Parathyroid adenoma (tissue), 2 donors: ENCODE data around the gene ZEB2.

Source experiments
- H2AFZ ChIP-seq: fragments of 300-600 bp; sonication (generic); one replicate; pipeline ENCODE4 v1.7.0; 2017; ENCODE audit warnings: antibody characterized with exemption, mild to moderate bottlenecking
- H3K27ac ChIP-seq: fragments of 300-600 bp; sonication (generic); one replicate; pipeline ENCODE4 v1.7.0; 2017
- H3K27me3 ChIP-seq: fragments of 300-600 bp; sonication (generic); one replicate; pipeline ENCODE4 v1.7.0; 2017; ENCODE audit warnings: low read length; ENCODE audit not compliant: control insufficient read depth, insufficient read depth
- H3K36me3 ChIP-seq: fragments of 300-600 bp; sonication (generic); one replicate; pipeline ENCODE4 v1.7.0; 2017; ENCODE audit warnings: low read length; ENCODE audit not compliant: control insufficient read depth, insufficient read depth
- H3K4me1 ChIP-seq: fragments of 300-600 bp; sonication (generic); one replicate; pipeline ENCODE4 v1.7.0; 2017; ENCODE audit warnings: control low read depth
- H3K4me2 ChIP-seq: fragments of 300-600 bp; sonication (generic); one replicate; pipeline ENCODE4 v1.7.0; 2017; ENCODE audit warnings: low read length
- H3K4me3 ChIP-seq: fragments of 300-600 bp; sonication (generic); one replicate; pipeline ENCODE4 v1.7.0; 2017; ENCODE audit warnings: low read depth, low read length
- H3K79me2 ChIP-seq: fragments of 300-600 bp; sonication (generic); one replicate; pipeline ENCODE4 v1.7.0; 2017; ENCODE audit warnings: control low read depth
- H3K9ac ChIP-seq: fragments of 300-600 bp; sonication (generic); one replicate; pipeline ENCODE4 v1.7.0; 2017; ENCODE audit warnings: mild to moderate bottlenecking
- H3K9me3 ChIP-seq: fragments of 300-600 bp; sonication (generic); one replicate; pipeline ENCODE4 v1.7.0; 2017; ENCODE audit warnings: low read length; ENCODE audit not compliant: control insufficient read depth
- TF ChIP-seq, protein P1 (sequence below): fragments of 300-600 bp; sonication (generic); IDR thresholded peaks from one replicate; pipeline ENCODE4 v1.7.0; 2017; ENCODE audit warnings: antibody characterized with exemption, mild to moderate bottlenecking
- donor health status: primary hyperparathyroidism.

Gene ZEB2

DNA sequence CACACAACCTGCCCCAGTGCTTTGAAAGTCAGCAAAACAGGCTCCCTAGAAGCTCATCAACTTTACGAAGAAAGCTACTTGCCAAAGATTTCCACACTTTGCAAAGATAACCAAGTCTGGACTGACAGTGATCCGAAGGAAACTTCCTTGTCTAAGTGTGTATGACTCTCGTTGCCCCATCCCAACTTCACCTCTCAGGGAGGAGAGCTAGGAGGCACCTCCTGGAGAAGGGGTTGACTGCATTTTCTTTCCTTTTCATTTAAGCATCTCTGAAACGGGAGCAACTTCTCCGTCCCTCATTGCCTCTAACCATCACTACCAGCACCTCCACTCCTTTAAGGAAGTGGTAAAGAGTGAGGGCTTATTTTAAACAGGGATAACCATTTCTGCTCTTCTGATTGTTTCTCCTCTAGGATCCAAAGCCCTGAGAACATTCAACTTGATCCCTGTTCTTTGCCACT lies 7.0 kb downstream of the ZEB2 start:
- Histone ChIP-seq H3K27me3 (peaks cover 10% of the 10 kb centered on the region), H3K4me1 (no peaks in the 10 kb centered on the region), H3K36me3 (no peaks in the 10 kb centered on the region), H3K4me3 (no peak overlapping the region), H2AFZ (no peak overlapping the region), H3K9me3 (no peaks in the 10 kb centered on the region), H3K27ac (no peak overlapping the region), H3K9ac (no peak overlapping the region), H3K4me2 (no peak overlapping the region), H3K79me2 (no peaks in the 10 kb centered on the region)
- TF ChIP-seq, protein P1, sequence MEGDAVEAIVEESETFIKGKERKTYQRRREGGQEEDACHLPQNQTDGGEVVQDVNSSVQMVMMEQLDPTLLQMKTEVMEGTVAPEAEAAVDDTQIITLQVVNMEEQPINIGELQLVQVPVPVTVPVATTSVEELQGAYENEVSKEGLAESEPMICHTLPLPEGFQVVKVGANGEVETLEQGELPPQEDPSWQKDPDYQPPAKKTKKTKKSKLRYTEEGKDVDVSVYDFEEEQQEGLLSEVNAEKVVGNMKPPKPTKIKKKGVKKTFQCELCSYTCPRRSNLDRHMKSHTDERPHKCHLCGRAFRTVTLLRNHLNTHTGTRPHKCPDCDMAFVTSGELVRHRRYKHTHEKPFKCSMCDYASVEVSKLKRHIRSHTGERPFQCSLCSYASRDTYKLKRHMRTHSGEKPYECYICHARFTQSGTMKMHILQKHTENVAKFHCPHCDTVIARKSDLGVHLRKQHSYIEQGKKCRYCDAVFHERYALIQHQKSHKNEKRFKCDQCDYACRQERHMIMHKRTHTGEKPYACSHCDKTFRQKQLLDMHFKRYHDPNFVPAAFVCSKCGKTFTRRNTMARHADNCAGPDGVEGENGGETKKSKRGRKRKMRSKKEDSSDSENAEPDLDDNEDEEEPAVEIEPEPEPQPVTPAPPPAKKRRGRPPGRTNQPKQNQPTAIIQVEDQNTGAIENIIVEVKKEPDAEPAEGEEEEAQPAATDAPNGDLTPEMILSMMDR = no peak

GRCh38 chr2:144512470-144512869 lies 7.4 kb downstream of the ZEB2 start:
- H2AFZ ChIP-seq = no peak overlapping the region
- H3K9me3 ChIP-seq = no peaks in the 10 kb centered on the region
- TF ChIP-seq, protein P1 = no peak
- no peaks in the 10 kb centered on the region for H3K36me3 ChIP-seq
- H3K4me1 ChIP-seq = no peaks in the 10 kb centered on the region
- H3K27me3 ChIP-seq = peaks cover 13% of the 10 kb centered on the region
- no peaks in the 10 kb centered on the region for H3K79me2 ChIP-seq
- H3K27ac ChIP-seq = no peak overlapping the region
- H3K4me2 ChIP-seq = no peak overlapping the region
- no peak overlapping the region for H3K9ac ChIP-seq
- H3K4me3 ChIP-seq = no peak overlapping the region

- Histone ChIP-seq H3K36me3 (no peaks in the 10 kb centered on the region), H2AFZ (no peak overlapping the region), H3K9me3 (no peaks in the 10 kb centered on the region), H3K4me2 (no peak overlapping the region), H3K27ac (no peak overlapping the region), H3K27me3 (peaks cover 13% of the 10 kb centered on the region), H3K79me2 (no peaks in the 10 kb centered on the region), H3K9ac (no peak overlapping the region), H3K4me3 (no peak overlapping the region), H3K4me1 (no peaks in the 10 kb centered on the region)
- TF ChIP-seq, protein P1 = no peak
These were observed 8.0 kb downstream of the ZEB2 start for GRCh38 chr2:144511937-144512336.

DNA sequence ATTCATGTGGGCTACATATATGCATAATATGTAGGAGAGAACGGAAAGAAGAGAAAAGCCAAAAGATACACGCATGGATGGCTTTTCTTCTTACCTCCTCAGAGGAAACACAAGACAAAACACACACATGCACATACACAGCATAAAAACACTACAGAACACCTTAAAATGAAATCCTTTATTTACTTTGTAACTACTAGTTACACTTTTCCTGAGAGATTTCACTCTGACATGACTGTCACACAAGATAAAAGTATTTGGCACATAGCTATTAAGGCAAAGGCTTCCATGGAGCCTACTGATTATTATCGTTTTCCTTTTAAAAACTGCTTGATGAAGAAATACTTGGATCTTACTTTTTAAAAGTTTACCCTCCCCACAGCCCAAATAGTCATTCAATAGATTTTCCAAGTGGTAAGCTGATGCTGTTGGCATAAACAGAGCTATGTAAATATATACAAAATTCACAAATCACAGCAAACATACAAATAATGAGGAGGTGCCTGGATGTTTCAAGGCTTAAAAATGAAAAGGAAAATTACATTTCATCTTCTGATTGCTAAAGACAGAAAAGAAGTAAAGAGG lies 8.6 kb downstream of the ZEB2 start:
- Histone ChIP-seq H3K9me3 (no peaks in the 10 kb centered on the region), H3K27me3 (peaks cover 13% of the 10 kb centered on the region), H3K4me3 (no peak overlapping the region), H3K4me2 (no peak overlapping the region), H3K4me1 (no peaks in the 10 kb centered on the region), H3K9ac (no peak overlapping the region), H3K79me2 (no peaks in the 10 kb centered on the region), H3K27ac (no peak overlapping the region), H2AFZ (no peak overlapping the region), H3K36me3 (no peaks in the 10 kb centered on the region)
- TF ChIP-seq, protein P1 = no peak

DNA sequence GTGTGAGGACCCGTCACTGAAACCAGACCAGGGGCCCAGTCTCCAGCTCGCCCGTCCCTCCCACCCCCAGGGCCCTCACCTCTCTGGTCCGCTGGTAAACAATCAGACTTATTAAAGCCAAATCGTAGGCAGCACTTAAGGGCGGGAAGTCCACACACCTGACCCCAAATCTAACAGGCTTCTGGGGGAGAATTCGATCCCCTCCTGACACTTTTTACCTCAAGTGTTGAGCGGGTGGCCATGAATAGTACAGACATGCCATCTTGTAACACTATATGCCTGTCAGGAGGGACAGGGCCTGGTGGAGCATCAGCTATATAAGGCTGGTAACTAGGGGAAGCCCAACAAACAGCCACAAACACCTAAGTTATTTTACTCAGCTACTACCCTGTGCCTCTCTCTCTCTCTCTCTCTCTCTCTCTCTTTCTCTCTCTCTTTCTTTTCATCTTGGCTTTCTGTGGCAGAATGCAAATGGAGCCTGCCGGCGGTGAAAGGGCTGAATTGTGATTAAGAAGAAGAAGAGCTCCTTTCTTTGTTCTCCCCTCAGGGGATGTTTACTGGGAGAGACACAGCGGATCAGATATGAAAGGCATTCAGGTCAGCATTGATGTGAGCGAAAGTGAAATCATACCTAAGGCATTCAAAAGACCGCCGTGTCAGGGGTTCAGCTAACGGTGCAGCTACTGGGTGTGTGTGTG lies 9.5 kb downstream of the ZEB2 start:
- Histone ChIP-seq H3K9me3 (no peaks in the 10 kb centered on the region), H3K27ac (peak overlapping the region; percentile 27), H2AFZ (no peak overlapping the region), H3K4me2 (no peak overlapping the region), H3K4me3 (no peak overlapping the region), H3K9ac (no peak overlapping the region), H3K79me2 (no peaks in the 10 kb centered on the region), H3K4me1 (no peaks in the 10 kb centered on the region), H3K27me3 (peaks cover 8% of the 10 kb centered on the region), H3K36me3 (no peaks in the 10 kb centered on the region)
- TF ChIP-seq, protein P1 = no peak
